Nephron progenitor cell (in vitro differentiated cells): ENCODE measurements around the gene NMUR1.

ENCODE experiments used
- DNase-seq: peaks from one replicate; pipeline ENCODE4 v3.0.0; 2021
- H3K27ac Mint-ChIP-seq: 2 replicates; pipeline ENCODE4 v1.8.0; 2021; ENCODE audit warnings: mild to moderate bottlenecking, moderate library complexity, mixed read lengths
- H3K27me3 Mint-ChIP-seq: 2 replicates; pipeline ENCODE4 v1.8.0; 2021; ENCODE audit warnings: mild to moderate bottlenecking, low read depth, mixed read lengths; ENCODE audit not compliant: poor library complexity
- H3K36me3 Mint-ChIP-seq: 2 replicates; pipeline ENCODE4 v1.8.0; 2021; ENCODE audit warnings: low read depth, mixed read lengths
- H3K4me1 Mint-ChIP-seq: 2 replicates; pipeline ENCODE4 v1.8.0; 2021; ENCODE audit warnings: mixed read lengths
- H3K4me3 Mint-ChIP-seq: 2 replicates; pipeline ENCODE4 v1.8.0; 2021; ENCODE audit warnings: mild to moderate bottlenecking, moderate library complexity, mixed read lengths
- H3K9me3 Mint-ChIP-seq: 2 replicates; pipeline ENCODE4 v1.8.0; 2021; ENCODE audit warnings: mild to moderate bottlenecking, moderate library complexity, mixed read lengths
- TF ChIP-seq, protein P1 (sequence below): fragments of 200-600 bp; sonication (generic); IDR thresholded peaks from 2 replicates; pipeline ENCODE4 v1.5.0; 2021; ENCODE audit warnings: antibody characterized with exemption

Gene NMUR1

DNA sequence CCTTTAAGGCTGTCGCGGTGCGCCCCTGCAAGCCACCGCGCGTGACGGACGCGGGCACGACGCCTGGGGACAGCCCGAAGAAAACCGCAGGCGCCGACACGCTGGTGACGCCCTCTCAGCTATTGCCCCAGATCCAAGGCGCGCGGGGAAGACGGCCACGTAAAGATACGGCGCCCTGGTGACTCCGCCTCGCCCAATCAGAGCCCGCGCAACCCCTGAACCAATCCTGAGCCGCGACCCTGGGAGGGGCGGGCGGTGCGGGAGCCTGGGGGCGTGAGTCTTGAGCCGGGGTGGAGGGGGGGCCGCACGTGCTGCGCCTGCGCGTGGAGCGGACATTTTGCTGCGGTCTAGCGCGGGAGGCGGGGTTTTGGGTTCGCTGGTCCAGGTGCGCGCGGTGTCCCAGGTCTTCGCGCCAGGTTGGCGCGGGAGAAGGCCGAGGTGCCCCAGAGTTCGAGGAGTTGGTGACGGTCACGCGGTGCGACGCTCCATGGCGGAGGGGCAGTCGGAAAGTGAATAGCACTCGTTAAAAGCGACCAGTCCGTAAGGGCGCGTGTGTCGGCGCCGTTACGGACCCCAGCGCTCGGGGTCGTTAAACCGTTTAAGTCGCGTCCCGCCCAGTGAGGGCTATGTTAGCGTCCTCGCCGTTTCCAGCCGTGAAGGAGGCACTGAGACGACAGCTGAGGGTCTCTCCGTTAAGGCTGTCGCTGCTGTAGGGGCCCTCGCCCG, 15.9 kb downstream of the NMUR1 start:
- peaks cover under 1% of the 10 kb centered on the region for H3K36me3 Mint-ChIP-seq
- peak overlapping the region; percentile 87 for H3K4me3 Mint-ChIP-seq
- H3K9me3 Mint-ChIP-seq = no peaks in the 10 kb centered on the region
- TF ChIP-seq, protein P1, sequence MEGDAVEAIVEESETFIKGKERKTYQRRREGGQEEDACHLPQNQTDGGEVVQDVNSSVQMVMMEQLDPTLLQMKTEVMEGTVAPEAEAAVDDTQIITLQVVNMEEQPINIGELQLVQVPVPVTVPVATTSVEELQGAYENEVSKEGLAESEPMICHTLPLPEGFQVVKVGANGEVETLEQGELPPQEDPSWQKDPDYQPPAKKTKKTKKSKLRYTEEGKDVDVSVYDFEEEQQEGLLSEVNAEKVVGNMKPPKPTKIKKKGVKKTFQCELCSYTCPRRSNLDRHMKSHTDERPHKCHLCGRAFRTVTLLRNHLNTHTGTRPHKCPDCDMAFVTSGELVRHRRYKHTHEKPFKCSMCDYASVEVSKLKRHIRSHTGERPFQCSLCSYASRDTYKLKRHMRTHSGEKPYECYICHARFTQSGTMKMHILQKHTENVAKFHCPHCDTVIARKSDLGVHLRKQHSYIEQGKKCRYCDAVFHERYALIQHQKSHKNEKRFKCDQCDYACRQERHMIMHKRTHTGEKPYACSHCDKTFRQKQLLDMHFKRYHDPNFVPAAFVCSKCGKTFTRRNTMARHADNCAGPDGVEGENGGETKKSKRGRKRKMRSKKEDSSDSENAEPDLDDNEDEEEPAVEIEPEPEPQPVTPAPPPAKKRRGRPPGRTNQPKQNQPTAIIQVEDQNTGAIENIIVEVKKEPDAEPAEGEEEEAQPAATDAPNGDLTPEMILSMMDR = no peak
- peak; percentile 99 for DNase-seq
- H3K4me1 Mint-ChIP-seq = peaks cover 34% of the 10 kb centered on the region
- H3K27ac Mint-ChIP-seq = peak overlapping the region; percentile 95
- no peaks in the 10 kb centered on the region for H3K27me3 Mint-ChIP-seq

- TF ChIP-seq, protein P1 = no peak
- Mint-ChIP-seq H3K27me3 (no peaks in the 10 kb centered on the region), H3K4me1 (peaks cover 28% of the 10 kb centered on the region), H3K27ac (peak overlapping the region; percentile 95), H3K36me3 (peaks cover 6% of the 10 kb centered on the region), H3K9me3 (no peaks in the 10 kb centered on the region), H3K4me3 (peak overlapping the region; percentile 87)
- DNase-seq = no peak
Observed at GRCh38 chr2:231513746-231514224, 16.5 kb downstream of the NMUR1 start.

GRCh38 chr2:231512222-231512621, 18.0 kb downstream of the NMUR1 start:
- H3K4me1 Mint-ChIP-seq = peaks cover 25% of the 10 kb centered on the region
- peak; percentile 38 for DNase-seq
- H3K27me3 Mint-ChIP-seq = no peaks in the 10 kb centered on the region
- TF ChIP-seq, protein P1 = no peak
- H3K9me3 Mint-ChIP-seq = no peaks in the 10 kb centered on the region
- peak overlapping the region; percentile 49 for H3K4me3 Mint-ChIP-seq
- H3K27ac Mint-ChIP-seq = no peak overlapping the region
- peaks cover 16% of the 10 kb centered on the region for H3K36me3 Mint-ChIP-seq

GRCh38 chr2:231503766-231504165, 26.5 kb downstream of the NMUR1 start:
- no peaks in the 10 kb centered on the region for H3K4me1 Mint-ChIP-seq
- no peak overlapping the region for H3K27ac Mint-ChIP-seq
- H3K27me3 Mint-ChIP-seq = peaks cover 6% of the 10 kb centered on the region
- no peak overlapping the region for H3K4me3 Mint-ChIP-seq
- no peaks in the 10 kb centered on the region for H3K9me3 Mint-ChIP-seq
- TF ChIP-seq, protein P1 = no peak
- no peak for DNase-seq
- H3K36me3 Mint-ChIP-seq = peaks cover 26% of the 10 kb centered on the region

GRCh38 chr2:231502596-231502995, 27.6 kb downstream of the NMUR1 start:
- DNase-seq = no peak
- Mint-ChIP-seq H3K36me3 (peaks cover 20% of the 10 kb centered on the region), H3K4me1 (no peaks in the 10 kb centered on the region), H3K27me3 (peaks cover 6% of the 10 kb centered on the region), H3K4me3 (no peak overlapping the region), H3K9me3 (no peaks in the 10 kb centered on the region), H3K27ac (no peak overlapping the region)
- TF ChIP-seq, protein P1 = no peak

- DNase-seq = no peak
- no peaks in the 10 kb centered on the region for H3K9me3 Mint-ChIP-seq
- peaks cover 12% of the 10 kb centered on the region for H3K27me3 Mint-ChIP-seq
- no peaks in the 10 kb centered on the region for H3K36me3 Mint-ChIP-seq
- H3K4me1 Mint-ChIP-seq = no peaks in the 10 kb centered on the region
- H3K4me3 Mint-ChIP-seq = no peak overlapping the region
- TF ChIP-seq, protein P1 = no peak
- H3K27ac Mint-ChIP-seq = no peak overlapping the region
Observed at GRCh38 chr2:231497651-231498050, 32.6 kb downstream of the NMUR1 start.
